GDM1 (cell line): Measurements from ENCODE around the gene FEN1.

Experiments
- DNase-seq: peaks from one replicate; lab custom pipeline; 2025; lab: John Stamatoyannopoulos, UW

Gene FEN1

GRCh38 chr11:61794579-61794978 is 1.9 kb downstream of the FEN1 start:
- DNase-seq = no peak

DNA sequence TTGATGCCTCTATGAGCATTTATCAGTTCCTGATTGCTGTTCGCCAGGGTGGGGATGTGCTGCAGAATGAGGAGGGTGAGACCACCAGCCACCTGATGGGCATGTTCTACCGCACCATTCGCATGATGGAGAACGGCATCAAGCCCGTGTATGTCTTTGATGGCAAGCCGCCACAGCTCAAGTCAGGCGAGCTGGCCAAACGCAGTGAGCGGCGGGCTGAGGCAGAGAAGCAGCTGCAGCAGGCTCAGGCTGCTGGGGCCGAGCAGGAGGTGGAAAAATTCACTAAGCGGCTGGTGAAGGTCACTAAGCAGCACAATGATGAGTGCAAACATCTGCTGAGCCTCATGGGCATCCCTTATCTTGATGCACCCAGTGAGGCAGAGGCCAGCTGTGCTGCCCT is 2.7 kb downstream of the FEN1 start:
- no peak for DNase-seq

DNA sequence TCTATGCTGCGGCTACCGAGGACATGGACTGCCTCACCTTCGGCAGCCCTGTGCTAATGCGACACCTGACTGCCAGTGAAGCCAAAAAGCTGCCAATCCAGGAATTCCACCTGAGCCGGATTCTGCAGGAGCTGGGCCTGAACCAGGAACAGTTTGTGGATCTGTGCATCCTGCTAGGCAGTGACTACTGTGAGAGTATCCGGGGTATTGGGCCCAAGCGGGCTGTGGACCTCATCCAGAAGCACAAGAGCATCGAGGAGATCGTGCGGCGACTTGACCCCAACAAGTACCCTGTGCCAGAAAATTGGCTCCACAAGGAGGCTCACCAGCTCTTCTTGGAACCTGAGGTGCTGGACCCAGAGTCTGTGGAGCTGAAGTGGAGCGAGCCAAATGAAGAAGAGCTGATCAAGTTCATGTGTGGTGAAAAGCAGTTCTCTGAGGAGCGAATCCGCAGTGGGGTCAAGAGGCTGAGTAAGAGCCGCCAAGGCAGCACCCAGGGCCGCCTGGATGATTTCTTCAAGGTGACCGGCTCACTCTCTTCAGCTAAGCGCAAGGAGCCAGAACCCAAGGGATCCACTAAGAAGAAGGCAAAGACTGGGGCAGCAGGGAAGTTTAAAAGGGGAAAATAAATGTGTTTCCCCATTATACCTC is 3.3 kb downstream of the FEN1 start:
- no peak for DNase-seq

DNA sequence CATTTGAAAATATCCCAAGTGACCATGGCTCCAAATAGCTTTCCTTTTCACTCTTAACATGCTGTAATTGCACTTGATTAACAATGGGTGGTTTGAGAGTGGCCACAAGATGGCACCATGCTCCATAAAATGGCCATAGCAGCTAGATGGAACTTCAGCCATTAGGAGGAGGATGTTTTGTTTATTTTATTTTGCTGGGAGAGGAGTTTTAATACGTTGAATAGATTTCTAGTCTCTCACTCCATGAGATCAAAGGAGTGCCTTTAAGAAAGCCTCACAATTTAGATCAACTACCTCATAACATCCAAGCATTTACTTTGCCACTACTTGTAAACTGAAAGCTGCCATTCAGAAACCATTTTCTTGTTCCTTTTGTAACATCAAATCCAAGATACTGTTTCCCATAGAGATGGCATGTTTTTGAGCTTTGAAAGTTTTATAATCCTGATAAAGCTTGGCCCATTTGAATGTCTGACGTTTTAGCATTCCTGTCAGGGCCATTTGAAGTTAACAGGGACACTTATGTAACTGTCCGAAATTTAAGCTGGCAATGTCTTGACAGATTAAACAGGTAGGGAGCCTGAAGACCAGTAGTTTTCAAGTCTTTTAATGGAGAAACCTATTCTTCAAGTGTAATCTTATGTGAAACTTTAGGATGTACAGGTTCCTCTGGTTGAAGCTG is 4.7 kb downstream of the FEN1 start:
- DNase-seq = peak; percentile 63

DNA sequence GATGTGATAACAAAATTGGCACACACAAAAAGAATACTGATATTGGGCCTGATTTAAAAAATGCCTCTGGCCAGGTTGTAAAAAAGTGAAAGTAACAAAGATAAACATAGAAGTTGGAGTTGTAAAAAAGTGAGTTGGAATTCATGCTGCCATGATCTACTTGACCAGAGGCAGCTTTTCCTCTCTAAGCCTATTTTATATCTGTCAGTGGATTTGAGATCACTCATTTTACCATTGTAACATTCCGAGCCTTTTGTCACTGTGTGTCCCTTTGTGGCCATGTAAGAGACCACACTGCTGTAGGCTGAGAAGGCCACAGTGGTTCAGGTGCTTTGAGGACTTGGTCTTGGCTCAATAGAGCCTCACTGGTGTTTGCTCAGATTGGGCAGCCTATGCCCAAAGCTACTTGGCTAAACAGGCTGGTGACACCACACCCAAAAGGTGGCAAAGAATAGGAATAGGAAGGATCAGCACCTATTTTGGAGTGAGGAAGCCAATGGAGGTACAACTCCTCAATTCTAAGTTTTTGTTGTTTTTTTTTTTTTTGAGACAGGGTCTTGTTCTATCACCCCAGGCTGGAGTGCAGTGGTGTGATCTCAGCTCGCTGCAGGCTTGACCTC is 7.1 kb downstream of the FEN1 start:
- DNase-seq = no peak

DNA sequence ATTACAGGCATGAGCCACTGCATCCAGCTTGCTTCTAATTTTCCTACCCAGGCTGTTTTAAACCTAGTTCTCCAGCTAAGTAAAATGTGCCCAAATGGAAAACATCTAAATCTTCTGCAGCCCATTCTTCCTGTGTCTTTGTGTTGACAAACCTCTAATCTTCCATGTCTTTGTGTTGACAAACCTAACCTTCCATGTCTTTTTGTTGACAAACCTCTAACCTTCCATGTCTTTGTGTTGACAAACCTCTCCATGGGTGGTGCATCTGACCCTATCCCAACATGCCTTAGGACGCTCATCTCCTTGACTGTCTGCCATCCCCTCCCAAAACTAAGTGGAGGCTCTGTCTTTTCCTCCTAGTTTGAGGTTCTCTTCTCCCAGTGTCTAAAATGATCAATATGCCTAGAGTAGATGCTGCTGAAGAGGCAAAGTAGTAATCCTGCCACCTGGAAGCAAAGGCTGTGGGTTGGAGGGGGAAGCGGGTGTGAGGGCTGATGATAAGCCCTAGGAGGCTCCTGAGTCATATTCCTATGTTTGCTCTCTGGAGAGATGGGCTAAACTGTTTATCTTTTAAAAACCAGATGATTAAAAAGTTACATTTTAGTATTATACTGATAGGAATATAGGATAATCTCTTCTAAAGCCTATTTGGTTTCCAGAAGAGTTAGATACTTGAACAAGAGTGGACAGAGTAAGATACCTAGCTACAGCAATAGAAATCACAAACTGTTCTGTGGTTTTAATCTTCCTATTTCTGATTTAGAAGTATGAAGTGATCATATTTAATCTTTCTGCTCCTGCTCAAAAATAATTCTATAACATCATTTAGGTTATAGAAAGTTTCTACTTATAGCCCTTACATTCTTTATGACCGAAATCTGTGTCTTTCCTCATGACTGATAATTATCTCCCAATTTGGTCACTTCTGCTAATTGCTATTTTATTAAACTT is 7.9 kb downstream of the FEN1 start:
- no peak for DNase-seq

DNA sequence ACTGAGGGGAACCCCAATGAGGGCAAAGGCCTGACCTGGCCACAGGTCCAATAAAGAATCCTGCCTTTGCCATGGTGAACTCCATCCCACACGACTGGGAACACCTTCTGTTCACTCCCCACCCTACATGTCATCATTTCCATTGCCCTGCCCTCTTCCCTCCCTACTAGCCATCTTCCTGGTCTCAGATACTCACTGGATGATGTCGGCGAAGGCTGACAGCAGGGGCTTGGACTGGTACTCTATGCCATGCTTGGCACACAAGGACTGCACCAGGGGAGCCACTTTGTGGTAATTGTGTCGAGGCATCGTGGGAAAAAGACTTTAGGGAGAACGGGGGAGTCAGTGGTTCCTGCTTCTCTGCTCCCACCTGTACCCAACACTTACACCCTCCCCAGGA is 9.9 kb downstream of the FEN1 start:
- DNase-seq = no peak

DNA sequence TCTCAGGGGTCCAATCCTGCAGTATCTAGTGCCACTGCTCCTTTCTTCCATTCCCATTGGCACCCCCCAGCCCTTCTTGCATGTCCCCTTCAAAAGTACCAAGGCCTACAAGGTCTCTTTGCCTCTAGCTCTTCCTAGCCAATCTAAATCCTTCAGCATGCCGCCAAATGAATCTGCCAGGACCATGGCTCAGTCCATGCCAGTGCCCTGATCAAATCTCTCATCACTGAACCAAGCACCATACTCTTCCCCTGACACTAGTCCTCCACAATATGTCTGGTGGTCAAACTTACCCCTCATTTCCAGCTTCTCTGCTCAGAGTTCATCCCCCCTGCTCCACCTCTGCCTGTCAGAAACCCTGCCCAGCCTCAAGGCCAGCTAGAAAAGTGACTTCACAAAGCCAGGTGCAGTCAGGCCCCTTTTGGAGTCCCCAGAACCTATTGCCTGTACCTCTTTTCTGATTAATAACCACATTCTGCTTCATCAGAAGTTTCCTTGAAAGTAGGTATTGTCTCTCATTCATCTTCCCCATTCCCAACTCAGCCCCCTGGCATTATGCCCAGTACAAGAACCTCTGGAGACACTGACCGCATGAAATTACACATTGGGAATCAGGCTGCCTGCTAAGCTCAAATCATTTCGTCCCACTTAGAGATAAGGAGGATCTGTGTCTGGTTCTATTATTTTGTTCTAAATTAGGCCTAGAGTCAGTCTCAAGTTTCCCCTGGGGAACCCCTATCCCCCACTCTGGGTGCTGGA is 11.4 kb downstream of the FEN1 start:
- no peak for DNase-seq

GRCh38 chr11:61805146-61805545 is 12.4 kb downstream of the FEN1 start:
- no peak for DNase-seq

DNA sequence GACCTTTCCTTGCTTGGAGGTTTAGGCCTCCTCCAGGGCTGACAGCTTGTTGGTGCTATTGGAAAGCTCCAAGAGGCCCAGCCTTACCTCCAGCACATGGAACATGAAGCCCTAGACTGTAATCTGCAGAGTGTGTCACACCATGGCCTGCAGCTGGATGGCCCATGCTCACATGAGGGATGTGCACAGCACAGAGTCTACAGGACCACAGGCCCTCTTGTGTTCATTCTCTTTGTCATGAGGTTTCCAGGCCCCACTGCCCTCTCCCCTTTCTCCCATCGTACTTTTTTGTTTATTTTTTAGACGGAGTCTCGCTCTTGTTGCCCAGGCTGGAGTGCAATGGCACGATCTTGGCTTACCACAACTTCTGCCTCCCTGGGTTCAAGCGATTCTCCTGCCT is 14.1 kb downstream of the FEN1 start:
- DNase-seq = no peak

DNA sequence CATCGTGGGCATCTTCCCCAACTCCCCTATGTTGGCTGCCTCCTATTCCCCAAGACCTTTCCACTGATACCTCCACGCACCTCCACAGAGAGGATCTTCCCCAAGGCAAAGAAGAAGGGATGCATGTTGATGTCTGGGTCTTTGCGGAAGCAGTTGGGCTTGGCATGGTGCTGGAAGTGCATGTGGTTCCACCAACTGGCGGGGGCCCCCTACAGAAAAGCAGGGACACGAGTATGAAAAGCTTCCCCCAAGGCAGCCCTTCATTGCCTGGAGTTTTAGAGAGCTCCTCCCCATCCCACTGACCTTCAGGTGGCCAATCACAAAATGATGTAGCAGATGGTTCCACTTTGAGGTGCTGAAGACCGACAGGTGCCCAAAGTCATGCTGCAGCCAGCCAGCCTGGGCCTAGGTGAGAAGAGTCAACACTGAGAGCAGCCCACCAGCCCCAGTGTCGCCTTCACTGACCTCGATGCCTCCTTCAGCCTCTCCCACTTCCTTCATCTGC is 18.0 kb downstream of the FEN1 start:
- DNase-seq = no peak

GRCh38 chr11:61811831-61812230 is 19.1 kb downstream of the FEN1 start:
- DNase-seq = no peak

GRCh38 chr11:61812736-61813411 is 20.2 kb downstream of the FEN1 start:
- DNase-seq = no peak

GRCh38 chr11:61814247-61814957 is 21.7 kb downstream of the FEN1 start:
- peak; percentile 23 for DNase-seq

DNA sequence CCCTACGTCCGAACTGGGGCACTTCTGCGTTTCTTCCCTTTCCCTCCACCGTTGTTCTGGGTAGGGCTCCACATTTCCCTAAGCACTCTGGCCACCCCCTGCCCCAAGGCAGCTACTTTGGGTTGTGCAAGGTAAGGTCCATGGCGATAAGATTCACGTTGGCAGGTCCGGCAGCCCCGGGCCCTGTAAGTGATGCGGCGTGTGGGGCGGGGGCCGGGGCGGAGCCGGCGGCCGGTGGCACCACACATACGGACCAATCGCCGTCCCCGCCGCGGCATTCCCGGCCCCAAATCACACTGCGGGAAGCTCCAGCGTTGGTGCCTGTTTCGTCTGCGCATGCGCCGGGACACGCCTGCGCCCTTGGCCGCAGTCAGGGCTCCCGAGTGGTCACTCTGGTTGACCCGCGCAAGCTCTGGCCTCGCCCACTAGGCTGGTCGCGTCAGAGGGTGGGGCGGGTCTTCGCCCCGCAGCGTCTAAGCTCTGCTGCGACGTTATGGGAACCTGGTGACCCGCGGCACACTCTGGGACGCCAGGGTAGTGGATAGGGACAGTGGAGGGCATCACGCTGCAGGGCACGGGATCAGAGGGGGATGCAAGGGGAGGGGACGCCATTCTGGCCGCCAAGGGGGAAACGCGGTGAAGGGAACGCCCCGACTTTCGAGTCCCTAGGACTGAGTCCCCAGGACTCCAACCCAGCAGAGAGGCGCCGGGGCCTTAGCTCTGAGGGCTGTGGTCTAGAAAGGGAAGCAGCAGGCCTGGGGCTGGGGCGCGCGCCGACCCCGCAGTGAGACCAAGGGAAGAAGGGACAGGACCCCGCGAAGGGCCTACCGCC is 22.5 kb downstream of the FEN1 start:
- peak; percentile 80 for DNase-seq

GRCh38 chr11:61815790-61816735 is 23.4 kb downstream of the FEN1 start:
- peak; percentile 33 for DNase-seq

DNA sequence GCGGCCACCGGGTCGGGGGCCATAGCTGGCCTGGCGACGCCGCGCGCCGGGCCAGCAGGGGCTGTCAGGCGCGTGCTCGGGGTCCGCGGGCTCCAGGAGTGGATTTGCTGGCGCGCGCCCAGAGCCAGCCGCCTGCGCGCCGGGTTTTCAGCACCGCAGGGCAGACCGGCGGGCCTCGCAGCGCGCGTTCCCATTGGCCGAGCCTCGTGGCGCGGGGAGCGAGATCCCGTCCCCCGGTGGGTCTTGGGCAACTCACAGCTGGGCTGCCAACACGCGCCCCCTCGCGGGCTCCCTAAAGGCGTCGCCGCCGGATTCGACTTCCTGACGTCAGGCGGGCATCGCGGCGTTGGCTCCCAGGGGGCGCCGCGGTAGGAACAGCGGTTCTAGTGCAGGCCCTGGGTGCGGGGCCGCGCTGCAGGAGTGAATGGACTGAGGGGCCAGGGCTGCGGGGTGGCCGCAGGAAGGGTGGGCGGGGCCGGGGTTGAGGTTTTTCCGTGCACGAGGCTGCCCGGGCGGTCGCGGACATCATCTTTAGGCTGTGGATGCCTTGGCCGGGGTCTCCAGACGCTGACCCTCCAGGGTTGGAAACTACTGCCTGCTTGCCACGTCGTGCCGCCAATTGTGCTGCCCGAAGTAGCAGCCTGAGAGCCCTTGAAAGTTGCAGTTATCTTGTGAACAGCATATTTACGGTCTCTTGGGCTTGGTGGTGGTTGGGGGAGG is 24.2 kb downstream of the FEN1 start, which contains the start of gene FADS1:
TSS of gene FADS1 (minus strand) at position 268 of the 720 bp plus-strand sequence. CDS start at position 194, 74 bp downstream.
- DNase-seq = peak; percentile 96
